Suprapubic skin (tissue), 4 donors: ENCODE results near the gene B3GALNT2. TPM values are rescaled to one million over a fixed set of nuclear protein-coding genes. Genes with fewer than 3 reads are reported as not detected.
A peak's percentile ranks its signal among the peaks of the same experiment; 100 is the strongest.
"Not testable (repeated sequence)": the region's sequence is repeated elsewhere in the genome, so short reads cannot be mapped to it uniquely, and the experiment has no call there.

Experiments used
- DNase-seq, 2 donors: peaks; one replicate each; pipeline ENCODE4 v3.0.0-alpha.2; 2019; ENCODE audit warnings: low spot score in 2 of 2
- H3K27ac ChIP-seq: fragments of 200-600 bp; sonication (generic); one replicate; pipeline ENCODE4 v1.5.1; 2019
- H3K27me3 ChIP-seq: fragments of 200-600 bp; sonication (generic); one replicate; pipeline ENCODE4 v1.5.1; 2019
- H3K36me3 ChIP-seq: fragments of 200-600 bp; sonication (generic); one replicate; pipeline ENCODE4 v1.5.1; 2019
- H3K4me1 ChIP-seq: fragments of 200-600 bp; sonication (generic); one replicate; pipeline ENCODE4 v1.5.1; 2019
- H3K4me3 ChIP-seq: fragments of 200-600 bp; sonication (generic); one replicate; pipeline ENCODE4 v1.5.1; 2019; ENCODE audit warnings: mild to moderate bottlenecking
- H3K9me3 ChIP-seq: fragments of 200-600 bp; sonication (generic); one replicate; pipeline ENCODE4 v1.5.1; 2019
- EP300 ChIP-seq: sonication (generic); formaldehyde crosslinking; IDR thresholded peaks from one replicate; pipeline ENCODE4 v1.6.1; 2017; ENCODE audit warnings: antibody characterized with exemption
- POLR2A ChIP-seq, 2 donors: fragments of 450-650 bp; IDR thresholded peaks; one replicate each; pipeline ENCODE4 v1.6.1; 2017; ENCODE audit warnings: antibody characterized with exemption in 2 of 2, mild to moderate bottlenecking in 2 of 2, moderate library complexity in 2 of 2
- POLR2AphosphoS5 ChIP-seq, 3 donors: sonication (generic); formaldehyde crosslinking; IDR thresholded peaks; one replicate each; pipeline ENCODE4 v1.6.1; 2017; ENCODE audit warnings: antibody characterized with exemption in 3 of 3
- WGBS: methylation state at CpG from one replicate; pipeline ENCODE4 v1.1.5; 2018; 5-methylcytosine and 5-hydroxymethylcytosine counted together
- total RNA-seq, 4 donors: library from RNA; depleted of rRNA; stranded (reverse); fragments of >200 nt; gene quantifications; one replicate each; pipeline ENCODE4 v1.1.0, GENCODE V29; 2016
- TF ChIP-seq, protein P1 (sequence below), 2 donors: fragments of 200-600 bp in 1 of 2; fragments of 450-650 bp in 1 of 2; sonication (generic) in 1 of 2; IDR thresholded peaks; one replicate each; pipeline ENCODE4 v1.5.1; 2016 to 2019; ENCODE audit warnings: antibody characterized with exemption in 2 of 2, mild to moderate bottlenecking in 1 of 2, moderate library complexity in 1 of 2

Gene B3GALNT2
- total RNA-seq = 10 to 100 TPM; 23.5 to 37.4 (median 29.5) TPM

GRCh38 chr1:235504122-235504493, at the start of gene B3GALNT2:
Gene B3GALNT2 (minus strand): TSS chr1:235504452. CDS start chr1:235504252, 200 bp downstream.
- Histone ChIP-seq H3K4me1 (peaks cover 20% of the 10 kb centered on the region), H3K9me3 (no peaks in the 10 kb centered on the region), H3K4me3 (peak within 1 kb of the TSS; percentile 94), H3K36me3 (no peaks in the 10 kb centered on the region), H3K27ac (peak within 1 kb of the TSS; percentile 98), H3K27me3 (no peaks in the 10 kb centered on the region)
- no peak for DNase-seq
- TF ChIP-seq EP300 (no peak), POLR2AphosphoS5 (IDR thresholded peaks at IDR 0.05) (no peak), POLR2A (IDR thresholded peaks at IDR 0.05) (no peak)
- TF ChIP-seq, protein P1, sequence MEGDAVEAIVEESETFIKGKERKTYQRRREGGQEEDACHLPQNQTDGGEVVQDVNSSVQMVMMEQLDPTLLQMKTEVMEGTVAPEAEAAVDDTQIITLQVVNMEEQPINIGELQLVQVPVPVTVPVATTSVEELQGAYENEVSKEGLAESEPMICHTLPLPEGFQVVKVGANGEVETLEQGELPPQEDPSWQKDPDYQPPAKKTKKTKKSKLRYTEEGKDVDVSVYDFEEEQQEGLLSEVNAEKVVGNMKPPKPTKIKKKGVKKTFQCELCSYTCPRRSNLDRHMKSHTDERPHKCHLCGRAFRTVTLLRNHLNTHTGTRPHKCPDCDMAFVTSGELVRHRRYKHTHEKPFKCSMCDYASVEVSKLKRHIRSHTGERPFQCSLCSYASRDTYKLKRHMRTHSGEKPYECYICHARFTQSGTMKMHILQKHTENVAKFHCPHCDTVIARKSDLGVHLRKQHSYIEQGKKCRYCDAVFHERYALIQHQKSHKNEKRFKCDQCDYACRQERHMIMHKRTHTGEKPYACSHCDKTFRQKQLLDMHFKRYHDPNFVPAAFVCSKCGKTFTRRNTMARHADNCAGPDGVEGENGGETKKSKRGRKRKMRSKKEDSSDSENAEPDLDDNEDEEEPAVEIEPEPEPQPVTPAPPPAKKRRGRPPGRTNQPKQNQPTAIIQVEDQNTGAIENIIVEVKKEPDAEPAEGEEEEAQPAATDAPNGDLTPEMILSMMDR (IDR thresholded peaks at IDR 0.05) = no peak
- WGBS = under 1% methylated on average over 36 of the region's 48 CpGs

DNA sequence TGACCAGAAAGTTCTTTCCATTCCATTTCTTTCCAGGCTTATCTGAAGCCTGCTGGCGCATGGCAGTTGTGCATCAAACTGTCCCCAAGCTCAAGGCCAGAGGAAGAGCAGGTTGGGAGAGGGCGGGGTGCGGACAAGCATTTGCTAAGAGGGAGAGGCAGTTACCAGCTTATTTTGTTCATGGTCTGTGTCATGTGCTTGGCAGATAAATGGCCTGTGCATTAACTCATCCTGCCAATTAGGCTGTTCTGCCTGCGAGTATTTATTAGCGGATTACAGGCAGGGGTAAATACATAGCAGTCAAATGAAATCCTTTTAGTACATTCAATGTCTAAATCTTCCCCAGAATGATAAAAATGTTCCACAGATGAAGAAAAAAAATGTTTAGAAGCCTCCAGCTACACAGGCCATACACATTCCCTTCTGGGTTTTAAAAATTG, 48.9 kb upstream of the B3GALNT2 start:
- TF ChIP-seq POLR2A (IDR thresholded peaks at IDR 0.05) = no peak
- no peak for TF ChIP-seq EP300
- TF ChIP-seq POLR2AphosphoS5 (IDR thresholded peaks at IDR 0.05) = no peak
- TF ChIP-seq, protein P1 (IDR thresholded peaks at IDR 0.05) = no peak
- no peaks in the 10 kb centered on the region for H3K36me3 ChIP-seq
- no peak overlapping the region for H3K27ac ChIP-seq
- H3K4me1 ChIP-seq = no peaks in the 10 kb centered on the region
- H3K9me3 ChIP-seq = no peaks in the 10 kb centered on the region
- no peak overlapping the region for H3K4me3 ChIP-seq
- DNase-seq = no peak
- H3K27me3 ChIP-seq = no peaks in the 10 kb centered on the region
- 62% methylated on average over 5 of the region's 5 CpGs for WGBS

DNA sequence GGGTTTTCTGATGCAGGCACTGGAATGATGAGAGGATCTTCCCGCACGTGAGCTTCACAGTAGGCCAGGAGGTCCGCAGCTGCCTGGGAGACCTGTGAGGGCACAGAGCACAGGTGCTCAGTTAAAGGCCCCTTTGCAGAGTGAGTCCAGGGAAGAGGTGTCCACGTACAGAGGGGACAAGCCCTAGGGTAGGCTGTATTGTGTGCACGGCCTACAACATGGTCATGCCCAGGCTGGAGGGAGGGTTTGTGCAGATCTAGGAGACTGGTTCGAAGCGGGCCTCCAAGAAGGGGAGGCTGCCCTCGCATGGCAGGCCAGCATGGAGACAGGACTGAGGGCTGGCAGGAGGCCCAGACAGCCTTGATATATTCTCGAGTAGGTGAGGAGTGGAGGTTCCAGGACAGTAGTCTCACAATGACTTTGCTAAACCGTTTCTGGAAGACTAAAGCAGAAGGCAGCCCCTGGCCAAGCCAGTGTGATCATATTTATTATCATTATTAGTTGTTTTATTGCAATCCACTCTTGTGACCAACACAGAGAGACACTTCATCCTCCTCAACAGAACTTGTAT, 48.0 kb upstream of the B3GALNT2 start:
- no peaks in the 10 kb centered on the region for H3K9me3 ChIP-seq
- H3K4me3 ChIP-seq = no peak overlapping the region
- 86% methylated on average over 10 of the region's 10 CpGs for WGBS
- TF ChIP-seq POLR2A (IDR thresholded peaks at IDR 0.05) = no peak
- TF ChIP-seq EP300 = no peak
- TF ChIP-seq, protein P1 (IDR thresholded peaks at IDR 0.05) = no peak
- no peak for TF ChIP-seq POLR2AphosphoS5 (IDR thresholded peaks at IDR 0.05)
- no peaks in the 10 kb centered on the region for H3K27me3 ChIP-seq
- H3K27ac ChIP-seq = no peak overlapping the region
- H3K4me1 ChIP-seq = no peaks in the 10 kb centered on the region
- DNase-seq = no peak
- no peaks in the 10 kb centered on the region for H3K36me3 ChIP-seq

- 65% methylated on average over 13 of the region's 13 CpGs for WGBS
- DNase-seq = no peak
- Histone ChIP-seq H3K9me3 (no peaks in the 10 kb centered on the region), H3K4me1 (no peaks in the 10 kb centered on the region), H3K36me3 (no peaks in the 10 kb centered on the region), H3K27ac (no peak overlapping the region), H3K4me3 (no peak overlapping the region), H3K27me3 (peaks cover 4% of the 10 kb centered on the region)
- TF ChIP-seq EP300 (no peak), POLR2AphosphoS5 (IDR thresholded peaks at IDR 0.05) (no peak), POLR2A (IDR thresholded peaks at IDR 0.05) (no peak)
- TF ChIP-seq, protein P1 (IDR thresholded peaks at IDR 0.05) = no peak
Measured at GRCh38 chr1:235549351-235550139, 45.3 kb upstream of the B3GALNT2 start.

DNA sequence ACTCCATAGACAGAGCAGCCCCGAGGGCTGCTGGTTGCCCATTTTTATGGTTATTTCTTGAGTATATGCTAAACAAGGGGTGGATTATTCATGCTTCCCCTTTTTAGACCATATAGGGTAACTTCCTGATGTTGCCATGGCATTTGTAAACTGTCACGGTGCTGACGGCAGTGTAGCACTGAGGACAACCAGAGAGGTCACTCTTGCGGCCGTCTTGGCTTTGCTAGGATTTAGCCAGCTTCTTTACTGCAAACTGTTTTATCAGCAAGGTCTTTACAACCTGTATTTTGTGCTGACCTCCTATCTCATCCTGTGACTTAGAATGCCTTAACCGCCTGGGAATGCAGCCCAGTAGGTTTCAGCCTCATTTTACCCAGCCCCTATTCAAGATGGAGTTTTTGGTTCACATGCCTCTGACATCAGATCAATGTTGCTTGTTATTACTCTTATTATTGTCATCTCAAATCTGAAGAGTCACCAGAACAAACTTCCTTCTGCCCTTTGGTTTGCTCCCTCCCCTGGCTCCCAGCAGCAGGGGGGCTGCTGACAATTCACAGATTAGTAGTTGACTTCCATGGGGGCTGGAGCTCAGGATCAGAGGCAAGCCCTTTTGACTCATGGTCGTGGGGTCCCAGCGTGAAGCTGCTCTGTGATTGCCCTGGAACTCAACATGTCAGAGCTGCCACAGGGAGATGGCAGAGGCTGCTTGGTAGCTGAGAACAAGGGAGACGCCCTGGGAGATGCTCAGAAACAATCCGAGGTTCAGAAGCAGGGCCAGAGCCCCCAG, 42.3 kb upstream of the B3GALNT2 start:
- H3K36me3 ChIP-seq, H3K4me3 ChIP-seq, H3K27me3 ChIP-seq, DNase-seq, H3K27ac ChIP-seq, H3K9me3 ChIP-seq, H3K4me1 ChIP-seq: not testable (repeated sequence)
- 62% methylated on average over 8 of the region's 10 CpGs for WGBS
